ENCODE results near the gene AAK1. TPM values are rescaled to one million over a fixed set of nuclear protein-coding genes. Genes with fewer than 3 reads are reported as not detected.

AAK1 gene
- total RNA-seq, 3 donors from 2014 or later: 37.9 to 54.0 (median 44.9) TPM

DNA sequence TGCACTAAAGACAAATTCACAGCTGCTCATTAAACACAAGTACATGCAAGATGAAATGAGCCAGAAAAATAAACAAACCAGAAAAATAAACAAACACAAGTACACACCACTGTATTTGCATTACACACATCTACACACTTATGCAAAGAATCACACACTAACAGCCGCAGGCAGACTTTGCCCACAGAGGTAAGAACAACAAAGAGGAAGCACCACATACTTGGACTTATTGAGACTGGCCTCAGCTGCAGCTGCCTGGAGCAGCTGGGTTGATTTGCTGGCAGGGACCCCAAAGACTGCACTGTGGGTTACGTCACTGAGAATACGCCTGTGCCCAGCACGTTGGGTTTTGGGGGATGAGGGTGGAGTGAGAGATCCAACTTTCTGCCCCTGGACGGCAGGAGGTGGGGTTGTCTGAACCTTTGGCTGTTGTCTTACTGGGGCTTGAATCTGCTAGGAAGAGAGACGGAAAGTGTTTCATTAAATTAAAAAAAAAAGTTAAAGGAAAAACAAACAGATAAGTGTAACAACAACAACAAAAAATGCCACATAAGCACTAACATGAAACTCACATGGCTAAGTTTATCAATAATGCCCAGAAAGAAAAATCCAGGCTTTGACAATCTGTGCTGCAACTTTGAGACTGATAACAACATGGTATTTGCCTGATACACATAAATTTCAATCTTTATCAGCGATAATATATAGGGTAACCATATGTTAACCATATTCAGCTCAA lies 134.4 kb downstream of the AAK1 start:
- H3K4me1 ChIP-seq: no peaks in the 10 kb centered on the region
- no peaks in the 10 kb centered on the region for H3K9me3 ChIP-seq
- no peak overlapping the region for H3K4me3 ChIP-seq
- intact Hi-C loops (cut with DNase I; ENCODE audit: low total_unique reads): no loop called here
- TF ChIP-seq POLR2AphosphoS5 (IDR thresholded peaks at IDR 0.05) (no peak), POLR2A (IDR thresholded peaks at IDR 0.05) (no peak)
- TF ChIP-seq, protein P1, sequence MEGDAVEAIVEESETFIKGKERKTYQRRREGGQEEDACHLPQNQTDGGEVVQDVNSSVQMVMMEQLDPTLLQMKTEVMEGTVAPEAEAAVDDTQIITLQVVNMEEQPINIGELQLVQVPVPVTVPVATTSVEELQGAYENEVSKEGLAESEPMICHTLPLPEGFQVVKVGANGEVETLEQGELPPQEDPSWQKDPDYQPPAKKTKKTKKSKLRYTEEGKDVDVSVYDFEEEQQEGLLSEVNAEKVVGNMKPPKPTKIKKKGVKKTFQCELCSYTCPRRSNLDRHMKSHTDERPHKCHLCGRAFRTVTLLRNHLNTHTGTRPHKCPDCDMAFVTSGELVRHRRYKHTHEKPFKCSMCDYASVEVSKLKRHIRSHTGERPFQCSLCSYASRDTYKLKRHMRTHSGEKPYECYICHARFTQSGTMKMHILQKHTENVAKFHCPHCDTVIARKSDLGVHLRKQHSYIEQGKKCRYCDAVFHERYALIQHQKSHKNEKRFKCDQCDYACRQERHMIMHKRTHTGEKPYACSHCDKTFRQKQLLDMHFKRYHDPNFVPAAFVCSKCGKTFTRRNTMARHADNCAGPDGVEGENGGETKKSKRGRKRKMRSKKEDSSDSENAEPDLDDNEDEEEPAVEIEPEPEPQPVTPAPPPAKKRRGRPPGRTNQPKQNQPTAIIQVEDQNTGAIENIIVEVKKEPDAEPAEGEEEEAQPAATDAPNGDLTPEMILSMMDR (IDR thresholded peaks at IDR 0.05): no peak
- H3K36me3 ChIP-seq: no peaks in the 10 kb centered on the region
- no peak overlapping the region for H3K27ac ChIP-seq
- H3K27me3 ChIP-seq: no peaks in the 10 kb centered on the region
- peak in 1 of 2 donors; percentile 59 for DNase-seq (ENCODE audit: low spot score in 2 of 2)

DNA sequence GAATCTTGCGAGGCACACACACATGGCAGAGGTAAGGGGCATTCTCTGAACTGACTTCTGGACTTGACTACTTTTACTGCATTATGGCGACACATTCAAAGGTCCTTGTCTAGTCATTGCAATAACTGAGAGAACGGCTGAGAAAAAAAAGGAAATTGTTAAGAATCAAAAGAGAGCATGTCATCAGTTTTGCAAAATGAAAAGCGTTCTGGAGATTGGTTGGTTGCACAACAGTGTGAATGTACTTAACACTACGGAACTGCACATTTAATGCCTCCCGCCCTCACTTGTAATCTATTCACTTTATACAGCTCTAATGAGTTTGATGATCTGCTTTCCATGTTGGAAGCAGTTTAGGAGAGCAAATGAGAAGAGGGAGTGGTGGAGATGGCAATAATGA lies 137.8 kb downstream of the AAK1 start:
- Histone ChIP-seq H3K36me3 (no peaks in the 10 kb centered on the region), H3K4me3 (no peak overlapping the region), H3K9me3 (no peaks in the 10 kb centered on the region), H3K27ac (no peak overlapping the region), H3K4me1 (no peaks in the 10 kb centered on the region), H3K27me3 (no peaks in the 10 kb centered on the region)
- TF ChIP-seq POLR2AphosphoS5 (IDR thresholded peaks at IDR 0.05): no peak
- intact Hi-C loops (cut with DNase I; ENCODE audit: low total_unique reads): no loop called here
- no peak for DNase-seq (ENCODE audit: low spot score in 2 of 2)

DNA sequence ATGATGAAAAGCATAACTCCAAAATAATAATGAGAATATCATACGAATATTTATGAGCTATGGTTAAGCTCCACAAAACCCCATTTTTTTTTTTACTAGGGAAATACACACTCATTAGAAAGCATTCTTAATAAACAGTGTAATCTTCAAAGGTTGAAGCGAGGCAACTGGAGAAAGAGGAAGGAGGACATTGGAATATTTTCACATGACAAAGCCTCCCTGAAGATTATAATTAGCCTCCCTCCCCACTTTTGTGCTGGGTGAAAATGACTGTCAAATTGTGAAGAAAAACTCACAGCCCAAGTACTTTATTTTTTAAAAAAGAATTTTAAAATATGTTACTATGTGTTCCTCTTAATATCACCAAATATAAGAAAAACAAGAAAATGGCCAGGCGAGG lies 142.2 kb downstream of the AAK1 start:
- H3K4me1 ChIP-seq: no peaks in the 10 kb centered on the region
- no peaks in the 10 kb centered on the region for H3K9me3 ChIP-seq
- H3K4me3 ChIP-seq: no peak overlapping the region
- TF ChIP-seq, protein P1 (IDR thresholded peaks at IDR 0.05): no peak
- TF ChIP-seq POLR2A (IDR thresholded peaks at IDR 0.05) (no peak), POLR2AphosphoS5 (IDR thresholded peaks at IDR 0.05) (no peak)
- no peak for DNase-seq (ENCODE audit: low spot score in 2 of 2)
- intact Hi-C loops (cut with DNase I; ENCODE audit: low total_unique reads): no loop called here
- no peak overlapping the region for H3K27ac ChIP-seq
- no peaks in the 10 kb centered on the region for H3K36me3 ChIP-seq
- no peaks in the 10 kb centered on the region for H3K27me3 ChIP-seq

DNA sequence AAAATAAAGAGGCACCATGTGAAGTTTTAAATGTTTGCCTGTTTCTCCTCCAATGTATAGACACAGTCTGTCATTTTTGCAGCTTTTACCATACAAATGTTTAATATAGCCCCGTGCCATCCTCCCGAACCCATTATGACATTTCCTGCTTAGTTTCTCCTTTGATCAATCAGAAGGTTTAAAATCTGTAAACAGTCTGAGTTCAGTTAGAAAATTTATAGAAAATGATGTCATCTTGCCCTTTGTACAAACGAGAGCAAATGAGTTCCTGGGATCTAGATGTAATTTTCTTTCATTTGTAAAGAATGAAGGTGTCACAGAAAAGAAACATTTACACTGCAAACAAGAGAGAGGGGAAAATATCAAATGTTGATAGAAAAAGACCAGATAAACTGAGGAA lies 143.6 kb downstream of the AAK1 start:
- Histone ChIP-seq H3K27ac (no peak overlapping the region), H3K4me3 (no peak overlapping the region), H3K36me3 (no peaks in the 10 kb centered on the region), H3K9me3 (no peaks in the 10 kb centered on the region), H3K4me1 (no peaks in the 10 kb centered on the region), H3K27me3 (no peaks in the 10 kb centered on the region)
- intact Hi-C loops (cut with DNase I; ENCODE audit: low total_unique reads): no loop called here
- TF ChIP-seq POLR2AphosphoS5 (IDR thresholded peaks at IDR 0.05) (no peak), POLR2A (IDR thresholded peaks at IDR 0.05) (no peak)
- TF ChIP-seq, protein P1 (IDR thresholded peaks at IDR 0.05): no peak
- DNase-seq (ENCODE audit: low spot score in 2 of 2): no peak

DNA sequence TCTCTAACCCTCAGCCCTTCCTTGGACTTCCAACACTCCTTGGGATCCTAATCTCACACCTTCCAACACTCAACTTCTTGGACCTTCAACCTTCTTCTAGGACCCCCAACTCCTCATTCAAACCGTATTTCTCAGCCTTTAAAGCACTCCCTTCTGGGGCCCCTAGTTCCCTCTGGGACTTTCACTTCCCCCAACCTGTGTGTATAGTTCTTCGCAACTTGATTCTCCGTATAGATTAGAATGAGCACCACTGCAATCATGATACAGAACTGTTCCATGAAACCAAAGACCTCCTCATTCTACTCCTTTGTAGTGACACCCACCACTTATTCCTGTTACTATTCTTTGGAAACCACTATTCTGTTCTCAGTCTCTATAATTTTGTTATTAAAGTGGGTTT lies 144.3 kb downstream of the AAK1 start:
- no peak for DNase-seq (ENCODE audit: low spot score in 2 of 2)
- no peaks in the 10 kb centered on the region for H3K36me3 ChIP-seq
- no peaks in the 10 kb centered on the region for H3K9me3 ChIP-seq
- TF ChIP-seq POLR2AphosphoS5 (IDR thresholded peaks at IDR 0.05): no peak
- TF ChIP-seq, protein P1 (IDR thresholded peaks at IDR 0.05): no peak
- no peak for TF ChIP-seq POLR2A (IDR thresholded peaks at IDR 0.05)
- intact Hi-C loops (cut with DNase I; ENCODE audit: low total_unique reads): no loop called here
- no peaks in the 10 kb centered on the region for H3K4me1 ChIP-seq
- no peaks in the 10 kb centered on the region for H3K27me3 ChIP-seq
- H3K27ac ChIP-seq: no peak overlapping the region
- no peak overlapping the region for H3K4me3 ChIP-seq

Measured in breast epithelium (tissue), 4 donors.